SU-DHL-6 (cell line): ENCODE data around the gene CADM1.

ENCODE experiments used
- H2AFZ ChIP-seq: fragments of 200-600 bp; sonication (generic); 2 replicates; pipeline ENCODE4 v1.6.1; 2014; ENCODE audit warnings: low read depth, mild to moderate bottlenecking, moderate library complexity, mixed read lengths, antibody characterized with exemption, low read length; ENCODE audit not compliant: severe bottlenecking
- H3F3A ChIP-seq: fragments of 200-600 bp; shearing (Covaris generic); 2 replicates; pipeline ENCODE4 v1.6.0; 2016; ENCODE audit warnings: antibody characterized with exemption, mild to moderate bottlenecking; ENCODE audit not compliant: insufficient read depth
- H3K27ac ChIP-seq: fragments of 200-600 bp; sonication (generic); 2 replicates; pipeline ENCODE4 v1.5.1; 2016; ENCODE audit warnings: low read depth, mild to moderate bottlenecking, low read length, moderate library complexity, mixed read lengths
- H3K27me3 ChIP-seq: fragments of 200-600 bp; sonication (generic), shearing (Covaris generic); 2 replicates; pipeline ENCODE4 v1.6.0; 2014; ENCODE audit warnings: mild to moderate bottlenecking, low read length
- H3K36me3 ChIP-seq: fragments of 200-600 bp; sonication (generic); 2 replicates; pipeline ENCODE4 v1.6.1; 2014; ENCODE audit warnings: mild to moderate bottlenecking, low read length, mixed read lengths
- H3K4me2 ChIP-seq: fragments of 300-600, 200-600 bp; shearing (Covaris generic), sonication (generic); 2 replicates; pipeline ENCODE4 v1.6.0; 2014; ENCODE audit warnings: low read length, low read depth, mild to moderate bottlenecking; ENCODE audit not compliant: poor library complexity, severe bottlenecking
- H3K4me3 ChIP-seq: fragments of 200-600 bp; sonication (generic); 2 replicates; pipeline ENCODE4 v1.5.1; 2014; ENCODE audit warnings: antibody characterized with exemption, low read length, mild to moderate bottlenecking, mixed read lengths; ENCODE audit not compliant: insufficient read depth, poor library complexity, severe bottlenecking
- H3K79me2 ChIP-seq: fragments of 200-600 bp; sonication (generic); 2 replicates; pipeline ENCODE4 v1.6.1; 2014; ENCODE audit warnings: mild to moderate bottlenecking, low read length, moderate library complexity; ENCODE audit not compliant: insufficient read depth
- H3K9ac ChIP-seq: fragments of 200-600 bp; sonication (generic); 2 replicates; pipeline ENCODE4 v1.7.0; 2014; ENCODE audit warnings: mild to moderate bottlenecking, low read length
- H3K9me2 ChIP-seq: fragments of 200-600 bp; sonication (generic); replicated peaks from 2 replicates; pipeline ENCODE4 v1.6.1; 2014; ENCODE audit warnings: low read length; ENCODE audit not compliant: insufficient read depth
- H3K9me3 ChIP-seq: fragments of 200-600 bp; sonication (generic); 2 replicates; pipeline ENCODE4 v1.6.1; 2014; ENCODE audit warnings: low read length, mixed read lengths; ENCODE audit not compliant: insufficient read depth
- H4K20me1 ChIP-seq: fragments of 200-600 bp; sonication (generic); 2 replicates; pipeline ENCODE4 v1.6.1; 2014; ENCODE audit warnings: low read depth, mild to moderate bottlenecking, antibody characterized with exemption, low read length, moderate library complexity, mixed read lengths
- EZH2phosphoT487 ChIP-seq: fragments of 200-600 bp; sonication (generic), shearing (Covaris generic); conservative IDR thresholded peaks from 2 replicates; pipeline ENCODE4 v1.6.1; 2018; ENCODE audit warnings: mild to moderate bottlenecking, antibody characterized with exemption, low read length, moderate library complexity, mixed read lengths
- TF ChIP-seq, protein P1 (sequence below): fragments of 200-600 bp; sonication (generic); IDR thresholded peaks from one replicate; pipeline ENCODE4 v1.5.1; 2017; ENCODE audit warnings: antibody characterized with exemption, mild to moderate bottlenecking, low read length, moderate library complexity; ENCODE audit not compliant: insufficient read depth, poor library complexity, severe bottlenecking

CADM1 gene

DNA sequence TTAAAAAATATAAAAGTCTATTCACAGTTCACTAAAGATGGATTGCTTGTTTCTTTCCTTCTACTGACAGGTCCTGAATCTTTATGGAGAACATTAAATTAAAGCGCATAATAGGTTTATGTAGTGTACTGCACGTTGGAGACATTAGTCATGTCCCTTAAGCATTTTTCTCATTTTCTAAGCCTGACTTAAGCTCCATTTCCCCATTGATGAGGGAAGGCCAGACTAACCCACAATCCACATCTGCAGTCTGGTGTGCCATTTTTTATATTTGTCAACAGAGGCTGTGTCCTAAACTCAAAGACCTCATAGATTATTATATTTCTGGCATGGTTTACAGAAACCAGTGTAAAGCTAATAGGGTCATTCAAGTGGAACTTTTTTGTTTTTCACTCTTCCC is 39.9 kb downstream of the CADM1 start:
- no peak overlapping the region for H3K4me3 ChIP-seq
- no peak overlapping the region for H2AFZ ChIP-seq
- H3K4me2 ChIP-seq: no peak overlapping the region
- H3K36me3 ChIP-seq: no peaks in the 10 kb centered on the region
- no peaks in the 10 kb centered on the region for H3K9me2 ChIP-seq
- no peaks in the 10 kb centered on the region for H3K79me2 ChIP-seq
- no peak overlapping the region for H3K9ac ChIP-seq
- H3K9me3 ChIP-seq: no peaks in the 10 kb centered on the region
- no peak for TF ChIP-seq EZH2phosphoT487
- TF ChIP-seq, protein P1, sequence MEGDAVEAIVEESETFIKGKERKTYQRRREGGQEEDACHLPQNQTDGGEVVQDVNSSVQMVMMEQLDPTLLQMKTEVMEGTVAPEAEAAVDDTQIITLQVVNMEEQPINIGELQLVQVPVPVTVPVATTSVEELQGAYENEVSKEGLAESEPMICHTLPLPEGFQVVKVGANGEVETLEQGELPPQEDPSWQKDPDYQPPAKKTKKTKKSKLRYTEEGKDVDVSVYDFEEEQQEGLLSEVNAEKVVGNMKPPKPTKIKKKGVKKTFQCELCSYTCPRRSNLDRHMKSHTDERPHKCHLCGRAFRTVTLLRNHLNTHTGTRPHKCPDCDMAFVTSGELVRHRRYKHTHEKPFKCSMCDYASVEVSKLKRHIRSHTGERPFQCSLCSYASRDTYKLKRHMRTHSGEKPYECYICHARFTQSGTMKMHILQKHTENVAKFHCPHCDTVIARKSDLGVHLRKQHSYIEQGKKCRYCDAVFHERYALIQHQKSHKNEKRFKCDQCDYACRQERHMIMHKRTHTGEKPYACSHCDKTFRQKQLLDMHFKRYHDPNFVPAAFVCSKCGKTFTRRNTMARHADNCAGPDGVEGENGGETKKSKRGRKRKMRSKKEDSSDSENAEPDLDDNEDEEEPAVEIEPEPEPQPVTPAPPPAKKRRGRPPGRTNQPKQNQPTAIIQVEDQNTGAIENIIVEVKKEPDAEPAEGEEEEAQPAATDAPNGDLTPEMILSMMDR: no peak
- no peak overlapping the region for H3K27ac ChIP-seq
- no peaks in the 10 kb centered on the region for H4K20me1 ChIP-seq
- H3F3A ChIP-seq: no peaks in the 10 kb centered on the region
- H3K27me3 ChIP-seq: no peaks in the 10 kb centered on the region

DNA sequence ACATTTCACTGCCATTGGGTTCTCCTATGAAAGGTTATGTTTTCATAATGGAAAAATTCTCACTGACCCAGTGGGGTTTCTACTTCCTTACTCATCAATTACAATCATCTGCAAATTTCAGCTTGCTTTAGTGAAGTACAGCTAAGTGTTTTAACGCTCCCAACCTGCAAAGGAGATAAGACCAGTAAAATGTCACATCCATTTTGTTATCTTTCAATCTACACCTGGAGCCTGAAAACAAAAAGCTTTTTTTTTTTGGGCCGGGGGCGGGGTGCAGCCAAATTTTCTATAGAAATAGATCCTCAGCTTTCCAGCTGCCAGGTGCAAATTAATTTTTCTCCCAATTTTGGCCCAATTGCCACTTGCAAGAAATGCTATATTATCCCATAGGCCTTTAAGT is 40.6 kb downstream of the CADM1 start:
- H3K36me3 ChIP-seq: no peaks in the 10 kb centered on the region
- no peaks in the 10 kb centered on the region for H4K20me1 ChIP-seq
- TF ChIP-seq, protein P1: no peak
- TF ChIP-seq EZH2phosphoT487: no peak
- no peaks in the 10 kb centered on the region for H3K9me2 ChIP-seq
- H3K9me3 ChIP-seq: no peaks in the 10 kb centered on the region
- H3K27me3 ChIP-seq: no peaks in the 10 kb centered on the region
- H3F3A ChIP-seq: no peaks in the 10 kb centered on the region
- H3K79me2 ChIP-seq: no peaks in the 10 kb centered on the region
- no peak overlapping the region for H3K4me2 ChIP-seq
- no peak overlapping the region for H3K9ac ChIP-seq
- no peak overlapping the region for H2AFZ ChIP-seq
- H3K27ac ChIP-seq: no peak overlapping the region
- H3K4me3 ChIP-seq: no peak overlapping the region

DNA sequence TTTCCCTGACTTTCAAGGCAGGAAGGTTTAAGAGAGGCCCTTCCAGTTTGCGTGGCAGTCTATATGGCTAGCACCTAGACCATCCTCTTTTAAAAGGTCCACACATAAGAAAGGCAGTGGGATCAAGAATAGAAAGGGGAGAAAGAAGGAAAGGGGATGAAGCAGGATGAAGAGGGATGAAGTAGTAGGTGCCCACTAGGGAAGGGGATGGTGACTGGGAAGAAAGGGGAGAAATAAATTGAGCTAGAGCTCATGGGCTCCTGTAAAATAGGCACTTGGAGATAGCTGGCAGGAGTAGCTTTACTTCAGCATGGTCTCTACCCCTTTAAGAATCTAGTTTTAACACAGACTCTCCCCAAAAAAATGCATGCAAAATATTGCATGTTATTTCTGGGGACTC is 41.5 kb downstream of the CADM1 start:
- H3K36me3 ChIP-seq: no peaks in the 10 kb centered on the region
- H3K4me3 ChIP-seq: no peak overlapping the region
- H3K9me3 ChIP-seq: no peaks in the 10 kb centered on the region
- H2AFZ ChIP-seq: no peak overlapping the region
- no peaks in the 10 kb centered on the region for H4K20me1 ChIP-seq
- no peak overlapping the region for H3K9ac ChIP-seq
- TF ChIP-seq EZH2phosphoT487: no peak
- TF ChIP-seq, protein P1: no peak
- no peaks in the 10 kb centered on the region for H3F3A ChIP-seq
- no peaks in the 10 kb centered on the region for H3K79me2 ChIP-seq
- H3K9me2 ChIP-seq: no peaks in the 10 kb centered on the region
- no peak overlapping the region for H3K4me2 ChIP-seq
- no peaks in the 10 kb centered on the region for H3K27me3 ChIP-seq
- no peak overlapping the region for H3K27ac ChIP-seq
